GM19328 (cell line): ENCODE measurements around the gene RFESD.
"Not testable (repeated sequence)": the region's sequence is repeated elsewhere in the genome, so short reads cannot be mapped to it uniquely, and the experiment has no call there.

Source experiments
- ATAC-seq: cut with Tn5 transposase; IDR thresholded peaks from one replicate; pipeline ENCODE4 v1.9.1; 2021; ENCODE audit warnings: mild to moderate bottlenecking, moderate library complexity; ENCODE audit not compliant: unreplicated experiment

Gene RFESD

GRCh38 chr5:95706196-95706595 is 59.6 kb downstream of the RFESD start:
- ATAC-seq = not testable (repeated sequence)

DNA sequence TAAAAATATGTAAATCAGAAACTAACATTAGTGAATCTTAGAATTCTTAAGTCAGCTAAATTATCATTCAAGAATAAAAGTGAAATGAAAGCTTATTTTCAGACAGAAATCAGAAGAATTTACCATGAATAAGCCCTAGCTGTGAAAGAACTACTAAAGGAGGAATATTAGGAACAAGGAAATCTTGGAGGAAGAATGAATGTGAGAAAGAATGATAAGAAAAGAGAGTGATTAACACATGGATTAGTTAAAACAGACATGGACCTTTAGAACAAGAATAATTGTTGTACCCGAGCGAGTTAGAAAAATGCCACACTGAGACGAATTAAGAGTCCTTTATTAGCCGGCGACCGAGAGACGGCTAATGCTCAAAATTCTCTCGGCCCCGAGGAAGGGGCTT is 60.5 kb downstream of the RFESD start:
- ATAC-seq = no peak
